Measurements from ENCODE around the gene IKBKE.

- TF ChIP-seq POLR2A (IDR thresholded peaks at IDR 0.05; ENCODE audit: low read length) = no peak
- no peak for TF ChIP-seq GATA1 (IDR thresholded peaks at IDR 0.05; ENCODE audit: low read depth, low read length)
Measured at GRCh38 chr1:206538901-206539640, 68.8 kb downstream of the IKBKE start.
